Measurements from ENCODE around the gene ETV5. TPM values are rescaled to one million over a fixed set of nuclear protein-coding genes. Genes with fewer than 3 reads are reported as not detected.

Gene ETV5
- total and polyA plus RNA-seq, 9 of the 15 experiments (the other 6 are each of a cell fraction or from before 2014, with no cell fraction given), result 9.2 to 25.9 (median 15.9) TPM

- TF ChIP-seq, protein P1, sequence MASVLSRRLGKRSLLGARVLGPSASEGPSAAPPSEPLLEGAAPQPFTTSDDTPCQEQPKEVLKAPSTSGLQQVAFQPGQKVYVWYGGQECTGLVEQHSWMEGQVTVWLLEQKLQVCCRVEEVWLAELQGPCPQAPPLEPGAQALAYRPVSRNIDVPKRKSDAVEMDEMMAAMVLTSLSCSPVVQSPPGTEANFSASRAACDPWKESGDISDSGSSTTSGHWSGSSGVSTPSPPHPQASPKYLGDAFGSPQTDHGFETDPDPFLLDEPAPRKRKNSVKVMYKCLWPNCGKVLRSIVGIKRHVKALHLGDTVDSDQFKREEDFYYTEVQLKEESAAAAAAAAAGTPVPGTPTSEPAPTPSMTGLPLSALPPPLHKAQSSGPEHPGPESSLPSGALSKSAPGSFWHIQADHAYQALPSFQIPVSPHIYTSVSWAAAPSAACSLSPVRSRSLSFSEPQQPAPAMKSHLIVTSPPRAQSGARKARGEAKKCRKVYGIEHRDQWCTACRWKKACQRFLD (CRISPR knock-in tag; IDR thresholded peaks at IDR 0.05), result no peak
- TF ChIP-seq CBX8 (IDR thresholded peaks at IDR 0.05; ENCODE audit: borderline replicate concordance, extremely low read depth, low read depth, low read length, poor library complexity, severe bottlenecking), result no peak
- TF ChIP-seq ZNF146 (CRISPR knock-in tag; IDR thresholded peaks at IDR 0.05; ENCODE audit: unreplicated experiment), result no peak
- no peak for TF ChIP-seq SREBF2 (CRISPR knock-in tag; IDR thresholded peaks at IDR 0.05)
- TF ChIP-seq RHOXF2B (CRISPR knock-in tag; conservative IDR thresholded peaks at IDR 0.05), result no peak
- TF ChIP-seq, protein P2, sequence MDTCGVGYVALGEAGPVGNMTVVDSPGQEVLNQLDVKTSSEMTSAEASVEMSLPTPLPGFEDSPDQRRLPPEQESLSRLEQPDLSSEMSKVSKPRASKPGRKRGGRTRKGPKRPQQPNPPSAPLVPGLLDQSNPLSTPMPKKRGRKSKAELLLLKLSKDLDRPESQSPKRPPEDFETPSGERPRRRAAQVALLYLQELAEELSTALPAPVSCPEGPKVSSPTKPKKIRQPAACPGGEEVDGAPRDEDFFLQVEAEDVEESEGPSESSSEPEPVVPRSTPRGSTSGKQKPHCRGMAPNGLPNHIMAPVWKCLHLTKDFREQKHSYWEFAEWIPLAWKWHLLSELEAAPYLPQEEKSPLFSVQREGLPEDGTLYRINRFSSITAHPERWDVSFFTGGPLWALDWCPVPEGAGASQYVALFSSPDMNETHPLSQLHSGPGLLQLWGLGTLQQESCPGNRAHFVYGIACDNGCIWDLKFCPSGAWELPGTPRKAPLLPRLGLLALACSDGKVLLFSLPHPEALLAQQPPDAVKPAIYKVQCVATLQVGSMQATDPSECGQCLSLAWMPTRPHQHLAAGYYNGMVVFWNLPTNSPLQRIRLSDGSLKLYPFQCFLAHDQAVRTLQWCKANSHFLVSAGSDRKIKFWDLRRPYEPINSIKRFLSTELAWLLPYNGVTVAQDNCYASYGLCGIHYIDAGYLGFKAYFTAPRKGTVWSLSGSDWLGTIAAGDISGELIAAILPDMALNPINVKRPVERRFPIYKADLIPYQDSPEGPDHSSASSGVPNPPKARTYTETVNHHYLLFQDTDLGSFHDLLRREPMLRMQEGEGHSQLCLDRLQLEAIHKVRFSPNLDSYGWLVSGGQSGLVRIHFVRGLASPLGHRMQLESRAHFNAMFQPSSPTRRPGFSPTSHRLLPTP (IDR thresholded peaks at IDR 0.05; ENCODE audit: borderline replicate concordance, extremely low read depth, insufficient read length), result no peak
- TF ChIP-seq MCM5 (IDR thresholded peaks at IDR 0.05; ENCODE audit: low read depth), result no peak
- TF ChIP-seq ZNF592 (IDR thresholded peaks at IDR 0.05), result no peak
- TF ChIP-seq LARP7 (IDR thresholded peaks at IDR 0.05), result no peak
- no peak for TF ChIP-seq POLR3G (IDR thresholded peaks at IDR 0.05; ENCODE audit: extremely low read depth, insufficient read length, insufficient replicate concordance)
- TF ChIP-seq MAFG (tag; conservative IDR thresholded peaks at IDR 0.05), result no peak
Measured at GRCh38 chr3:186094696-186095425, 14.0 kb downstream of the ETV5 start (continued).

Measured in K562 (cell line).